Activated naive CD4-positive, alpha-beta T cell treated with anti-CD3 and anti-CD28 coated beads, Interleukin-2, amount 10 ng/mL, durations not matched to agents 7 days and 5 days (primary cell): ENCODE data around the gene PATJ.

Source experiments
- CTCF ChIA-PET: fragments of 350-600 bp; sonication (Branson Sonifier 250); formaldehyde crosslinking; loops from one replicate; lab custom pipeline; 2021; ENCODE audit warnings: antibody characterized with exemption; lab: Charles Lee
- DNase-seq: peaks from one replicate; pipeline ENCODE4 v3.0.0-alpha.2; 2020
- H3K27ac Mint-ChIP-seq: one replicate; pipeline ENCODE4 v1.8.0; 2021; ENCODE audit warnings: mild to moderate bottlenecking, moderate library complexity, mixed read lengths
- H3K27me3 Mint-ChIP-seq: one replicate; pipeline ENCODE4 v1.8.0; 2021; ENCODE audit warnings: mild to moderate bottlenecking, mixed read lengths
- H3K36me3 Mint-ChIP-seq: one replicate; pipeline ENCODE4 v1.8.0; 2021; ENCODE audit warnings: mixed read lengths
- H3K4me1 Mint-ChIP-seq: one replicate; pipeline ENCODE4 v1.8.0; 2021; ENCODE audit warnings: mixed read lengths
- H3K4me3 Mint-ChIP-seq: one replicate; pipeline ENCODE4 v1.8.0; 2021; ENCODE audit warnings: mild to moderate bottlenecking, moderate library complexity, mixed read lengths
- H3K9me3 Mint-ChIP-seq: one replicate; pipeline ENCODE4 v1.8.0; 2021; ENCODE audit warnings: mixed read lengths

PATJ gene

GRCh38 chr1:62185677-62186076 is 443.4 kb downstream of the PATJ start:
- no peak overlapping the region for H3K27ac Mint-ChIP-seq
- no peak overlapping the region for H3K4me3 Mint-ChIP-seq
- CTCF ChIA-PET = no interaction called here
- no peaks in the 10 kb centered on the region for H3K36me3 Mint-ChIP-seq
- DNase-seq = no peak
- H3K4me1 Mint-ChIP-seq = no peaks in the 10 kb centered on the region
- H3K27me3 Mint-ChIP-seq = no peaks in the 10 kb centered on the region
- no peaks in the 10 kb centered on the region for H3K9me3 Mint-ChIP-seq

GRCh38 chr1:62187548-62187947 is 445.3 kb downstream of the PATJ start:
- no peak for DNase-seq
- no peak overlapping the region for H3K27ac Mint-ChIP-seq
- no peaks in the 10 kb centered on the region for H3K9me3 Mint-ChIP-seq
- H3K4me3 Mint-ChIP-seq = no peak overlapping the region
- CTCF ChIA-PET = no interaction called here
- no peaks in the 10 kb centered on the region for H3K4me1 Mint-ChIP-seq
- H3K27me3 Mint-ChIP-seq = no peaks in the 10 kb centered on the region
- no peaks in the 10 kb centered on the region for H3K36me3 Mint-ChIP-seq

GRCh38 chr1:62188111-62188510 is 445.8 kb downstream of the PATJ start:
- CTCF ChIA-PET = no interaction called here
- Mint-ChIP-seq H3K36me3 (no peaks in the 10 kb centered on the region), H3K9me3 (no peaks in the 10 kb centered on the region), H3K4me3 (no peak overlapping the region), H3K27me3 (peaks cover under 1% of the 10 kb centered on the region), H3K4me1 (no peaks in the 10 kb centered on the region), H3K27ac (no peak overlapping the region)
- DNase-seq = no peak

- no peak within 1 kb of the TSS for H3K27ac Mint-ChIP-seq
- H3K4me3 Mint-ChIP-seq = no peak within 1 kb of the TSS
- H3K9me3 Mint-ChIP-seq = no peaks in the 10 kb centered on the region
- CTCF ChIA-PET = no interaction called here
- no peaks in the 10 kb centered on the region for H3K36me3 Mint-ChIP-seq
- H3K4me1 Mint-ChIP-seq = peaks cover 4% of the 10 kb centered on the region
- DNase-seq = no peak
- H3K27me3 Mint-ChIP-seq = peaks cover 56% of the 10 kb centered on the region
Measured at GRCh38 chr1:62194651-62195544, 452.6 kb downstream of the PATJ start, which contains the start of gene L1TD1. TSS of gene L1TD1 (plus strand) at chr1:62194849. CDS start at chr1:62206629, 11,780 bp downstream.

- peaks cover 56% of the 10 kb centered on the region for H3K27me3 Mint-ChIP-seq
- DNase-seq = no peak
- no peak overlapping the region for H3K4me3 Mint-ChIP-seq
- no peaks in the 10 kb centered on the region for H3K36me3 Mint-ChIP-seq
- CTCF ChIA-PET = no interaction called here
- H3K27ac Mint-ChIP-seq = no peak overlapping the region
- peaks cover 4% of the 10 kb centered on the region for H3K4me1 Mint-ChIP-seq
- no peaks in the 10 kb centered on the region for H3K9me3 Mint-ChIP-seq
Measured at GRCh38 chr1:62196086-62196690, 453.9 kb downstream of the PATJ start.

GRCh38 chr1:62198069-62198780 is 455.9 kb downstream of the PATJ start:
- H3K27ac Mint-ChIP-seq = no peak overlapping the region
- peaks cover 4% of the 10 kb centered on the region for H3K4me1 Mint-ChIP-seq
- H3K27me3 Mint-ChIP-seq = peaks cover 54% of the 10 kb centered on the region
- no peaks in the 10 kb centered on the region for H3K36me3 Mint-ChIP-seq
- CTCF ChIA-PET = interaction anchor here (1.2 kb wide), 1 partner anchor 23 kb away, joined by 3 read pairs; no protein-coding TSS in a partner anchor
- no peaks in the 10 kb centered on the region for H3K9me3 Mint-ChIP-seq
- no peak for DNase-seq
- H3K4me3 Mint-ChIP-seq = no peak overlapping the region

GRCh38 chr1:62198781-62199125 is 456.5 kb downstream of the PATJ start:
- peaks cover 4% of the 10 kb centered on the region for H3K4me1 Mint-ChIP-seq
- no peak for DNase-seq
- CTCF ChIA-PET = interaction anchor here (1.2 kb wide), 1 partner anchor 23 kb away, joined by 3 read pairs; no protein-coding TSS in a partner anchor

GRCh38 chr1:62207187-62207586 is 464.9 kb downstream of the PATJ start:
- peaks cover 3% of the 10 kb centered on the region for H3K27me3 Mint-ChIP-seq
- peaks cover 7% of the 10 kb centered on the region for H3K9me3 Mint-ChIP-seq
- peaks cover 4% of the 10 kb centered on the region for H3K4me1 Mint-ChIP-seq
- no peak overlapping the region for H3K4me3 Mint-ChIP-seq
- DNase-seq = no peak
- H3K36me3 Mint-ChIP-seq = no peaks in the 10 kb centered on the region
- H3K27ac Mint-ChIP-seq = no peak overlapping the region
- CTCF ChIA-PET = no interaction called here

More at GRCh38 chr1:62198781-62199125, 456.5 kb downstream of the PATJ start:
- Mint-ChIP-seq H3K27me3 (peaks cover 49% of the 10 kb centered on the region), H3K9me3 (no peaks in the 10 kb centered on the region), H3K36me3 (no peaks in the 10 kb centered on the region), H3K27ac (no peak overlapping the region), H3K4me3 (no peak overlapping the region)

GRCh38 chr1:62208087-62208486 is 465.8 kb downstream of the PATJ start:
- DNase-seq = no peak

GRCh38 chr1:62208970-62209369 is 466.7 kb downstream of the PATJ start:
- H3K9me3 Mint-ChIP-seq = peaks cover 7% of the 10 kb centered on the region
- CTCF ChIA-PET = no interaction called here
- H3K36me3 Mint-ChIP-seq = no peaks in the 10 kb centered on the region
- peaks cover 3% of the 10 kb centered on the region for H3K27me3 Mint-ChIP-seq
- H3K4me3 Mint-ChIP-seq = no peak overlapping the region
- H3K4me1 Mint-ChIP-seq = peaks cover 4% of the 10 kb centered on the region
- DNase-seq = no peak
- no peak overlapping the region for H3K27ac Mint-ChIP-seq

More at GRCh38 chr1:62208087-62208486, 465.8 kb downstream of the PATJ start:
- Mint-ChIP-seq H3K9me3 (peaks cover 7% of the 10 kb centered on the region), H3K27me3 (peaks cover 3% of the 10 kb centered on the region), H3K36me3 (no peaks in the 10 kb centered on the region), H3K4me3 (no peak overlapping the region), H3K27ac (no peak overlapping the region), H3K4me1 (peaks cover 4% of the 10 kb centered on the region)
- CTCF ChIA-PET = no interaction called here

GRCh38 chr1:62209931-62210595 is 467.8 kb downstream of the PATJ start:
- CTCF ChIA-PET = no interaction called here
- Mint-ChIP-seq H3K4me1 (peaks cover 4% of the 10 kb centered on the region), H3K27me3 (peaks cover 3% of the 10 kb centered on the region), H3K27ac (no peak overlapping the region), H3K4me3 (no peak overlapping the region), H3K36me3 (no peaks in the 10 kb centered on the region), H3K9me3 (peaks cover 7% of the 10 kb centered on the region)
- DNase-seq = no peak

- peaks cover 7% of the 10 kb centered on the region for H3K9me3 Mint-ChIP-seq
- no peak overlapping the region for H3K4me3 Mint-ChIP-seq
- CTCF ChIA-PET = no interaction called here
Measured at GRCh38 chr1:62210960-62211359, 468.7 kb downstream of the PATJ start.

GRCh38 chr1:62212411-62212810 is 470.1 kb downstream of the PATJ start:
- Mint-ChIP-seq H3K4me3 (no peak overlapping the region), H3K36me3 (no peaks in the 10 kb centered on the region), H3K27ac (no peak overlapping the region), H3K4me1 (peaks cover 4% of the 10 kb centered on the region), H3K9me3 (peaks cover 8% of the 10 kb centered on the region), H3K27me3 (peaks cover 3% of the 10 kb centered on the region)
- no peak for DNase-seq
- CTCF ChIA-PET = no interaction called here

More at GRCh38 chr1:62210960-62211359, 468.7 kb downstream of the PATJ start:
- Mint-ChIP-seq H3K36me3 (no peaks in the 10 kb centered on the region), H3K4me1 (peaks cover 4% of the 10 kb centered on the region), H3K27ac (no peak overlapping the region), H3K27me3 (peaks cover 3% of the 10 kb centered on the region)
- DNase-seq = no peak
